ENCODE data around the gene PIRT. TPM values are rescaled to one million over a fixed set of nuclear protein-coding genes. Genes with fewer than 3 reads are reported as not detected.

Gene PIRT
- total and polyA plus RNA-seq, 2 of the 8 experiments (the other 6 are each of a cell fraction or from before 2014, with no cell fraction given): 0.03 TPM; not detected in 1

DNA sequence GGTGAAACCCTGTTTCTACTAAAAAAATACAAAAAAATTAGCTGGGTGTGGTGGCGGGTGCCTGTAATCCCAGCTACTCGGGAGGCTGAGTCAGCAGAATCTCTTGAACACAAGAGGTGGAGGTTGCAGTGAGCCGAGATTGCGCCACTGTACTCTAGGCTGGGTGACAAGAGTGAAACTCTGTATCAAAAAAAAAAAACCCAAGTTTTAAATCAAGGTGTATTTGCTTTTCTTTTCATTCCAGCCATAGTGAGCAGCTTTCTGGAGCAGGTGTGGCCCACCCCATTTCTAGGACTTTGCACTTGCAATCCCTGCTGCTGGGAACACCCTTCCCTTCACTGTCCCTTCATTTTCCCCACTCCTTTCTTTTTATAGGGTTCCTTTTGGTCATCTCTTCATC lies 62.8 kb downstream of the PIRT start:
- CTCF ChIA-PET (ENCODE audit: partially characterized antibody): interaction anchor here (1.2 to 6.1 kb wide), 5 partner anchors 12 to 69 kb away, joined by 3 to 57 read pairs (median 22); no protein-coding TSS in a partner anchor
- Histone ChIP-seq H3K14ac (ENCODE audit: insufficient read length) (no peak overlapping the region), H2BK120ac (replicated peaks; ENCODE audit: low read depth, low read length) (no peak overlapping the region), H4K20me1 (replicated peaks in 1 of 2; ENCODE audit: control insufficient read depth in 1 of 2, insufficient read depth in 2 of 2, low read length in 2 of 2) (no peaks in the 10 kb centered on the region), H3K4me3 (ENCODE audit: extremely low read depth in 1 of 4, insufficient read depth in 2 of 4, low read depth in 3 of 4, low read length in 4 of 4) (no peak overlapping the region), H3K4me2 (ENCODE audit: insufficient read depth in 1 of 2, low read depth in 2 of 2, low read length in 2 of 2) (no peak overlapping the region), H3K36me3 (ENCODE audit: control insufficient read depth in 2 of 4, insufficient read depth in 4 of 4, low read length in 3 of 4) (no peaks in the 10 kb centered on the region; a peak in 2 of 8 replicates), H3K18ac (ENCODE audit: extremely low read depth, low read length) (no peak overlapping the region), H3K4me1 (replicated peaks in 1 of 4; ENCODE audit: control insufficient read depth in 3 of 4, insufficient read depth in 4 of 4, low read length in 3 of 4) (no peaks in the 10 kb centered on the region; a peak in 1 of 7 replicates), H3K23ac (ENCODE audit: insufficient read length) (no peak overlapping the region), H2AFZ (ENCODE audit: low read length) (no peak overlapping the region), H3K79me2 (ENCODE audit: control insufficient read depth in 1 of 2, insufficient read depth in 2 of 2, low read length in 2 of 2) (no peaks in the 10 kb centered on the region), H4K91ac (replicated peaks; ENCODE audit: insufficient read length, low read length) (no peak overlapping the region), H3K79me1 (ENCODE audit: low read depth, low read length) (no peaks in the 10 kb centered on the region), H4K8ac (ENCODE audit: extremely low read depth, insufficient read depth, low read length) (no peak overlapping the region), H3K56ac (replicated peaks; ENCODE audit: insufficient read length, low read depth, low read length) (no peak overlapping the region), H3K9me3 (ENCODE audit: insufficient read depth in 2 of 2, low read depth in 1 of 2, low read length in 1 of 2) (no peaks in the 10 kb centered on the region), H3K27ac (ENCODE audit: low read depth, low read length) (no peak overlapping the region), H4K5ac (ENCODE audit: insufficient read length, low read depth, low read length) (no peak overlapping the region), H3K27me3 (replicated peaks in 1 of 4; ENCODE audit: control insufficient read depth in 3 of 4, extremely low read depth in 1 of 4, insufficient read depth in 3 of 4, low read length in 3 of 4) (no peaks in the 10 kb centered on the region), H2BK5ac (ENCODE audit: low read depth, low read length) (no peak overlapping the region), H3K23me2 (ENCODE audit: low read depth, low read length) (no peaks in the 10 kb centered on the region; the same call in 1 of the 2 replicates), H3K9ac (replicated peaks in 1 of 4; ENCODE audit: extremely low read depth in 1 of 4, low read depth in 3 of 4, low read length in 3 of 4) (no peak overlapping the region), H3K4ac (replicated peaks; ENCODE audit: insufficient read length, low read depth, low read length) (no peak overlapping the region), H2BK15ac (ENCODE audit: low read length) (no peak overlapping the region), H2BK12ac (ENCODE audit: low read depth, low read length) (no peak overlapping the region), H2BK20ac (ENCODE audit: low read length) (no peak overlapping the region), H2AK5ac (ENCODE audit: low read depth, low read length) (no peak overlapping the region)
- DNase-seq (ENCODE audit: low read depth in 1 of 2, low spot score in 2 of 2) (no peak), FAIRE-seq (no peak)
- POLR2A ChIA-PET (ENCODE audit: partially characterized antibody): no interaction called here
- TF ChIP-seq, protein P1, sequence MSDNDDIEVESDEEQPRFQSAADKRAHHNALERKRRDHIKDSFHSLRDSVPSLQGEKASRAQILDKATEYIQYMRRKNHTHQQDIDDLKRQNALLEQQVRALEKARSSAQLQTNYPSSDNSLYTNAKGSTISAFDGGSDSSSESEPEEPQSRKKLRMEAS (IDR thresholded peaks at IDR 0.05): no peak
- TF ChIP-seq RBBP5 (IDR thresholded peaks at IDR 0.05; ENCODE audit: borderline replicate concordance, low read depth, low read length) (no peak), GTF2F1 (IDR thresholded peaks at IDR 0.05; ENCODE audit: borderline replicate concordance, low read depth, low read length) (no peak), BRCA1 (IDR thresholded peaks at IDR 0.05; ENCODE audit: low read depth, low read length) (no peak), CEBPB (IDR thresholded peaks at IDR 0.05; ENCODE audit: low read depth, low read length) (no peak), CBX8 (IDR thresholded peaks at IDR 0.05; ENCODE audit: borderline replicate concordance, low read depth, low read length) (no peak), MAFK (IDR thresholded peaks at IDR 0.05; ENCODE audit: low read depth, low read length) (0 out of 2 replicates have a peak, but pooled peaks have one; percentile 10), GABPA (IDR thresholded peaks at IDR 0.05; ENCODE audit: borderline replicate concordance, insufficient read depth, low read length) (no peak)
- 91% methylated on average over 4 of the region's 4 CpGs; no CpG with 5 or more reads in 1 of the 2 experiments for WGBS, 2 experiments (ENCODE audit: extremely low coverage in 1 of 2, insufficient coverage in 1 of 2, insufficient read length in 1 of 2, insufficient replicate concordance in 2 of 2, low coverage in 1 of 2, low lambda C conversion rate in 2 of 2, missing lambda C conversion rate in 1 of 2)

All from H1 (cell line).